ENCODE measurements around the gene RAB11FIP4. TPM values are rescaled to one million over a fixed set of nuclear protein-coding genes. Genes with fewer than 3 reads are reported as not detected.

RAB11FIP4 gene
- total and polyA plus RNA-seq, 2 of the 13 experiments (the other 11 are each of a cell fraction or from before 2014, with no cell fraction given), result 28.0 to 89.3 TPM

DNA sequence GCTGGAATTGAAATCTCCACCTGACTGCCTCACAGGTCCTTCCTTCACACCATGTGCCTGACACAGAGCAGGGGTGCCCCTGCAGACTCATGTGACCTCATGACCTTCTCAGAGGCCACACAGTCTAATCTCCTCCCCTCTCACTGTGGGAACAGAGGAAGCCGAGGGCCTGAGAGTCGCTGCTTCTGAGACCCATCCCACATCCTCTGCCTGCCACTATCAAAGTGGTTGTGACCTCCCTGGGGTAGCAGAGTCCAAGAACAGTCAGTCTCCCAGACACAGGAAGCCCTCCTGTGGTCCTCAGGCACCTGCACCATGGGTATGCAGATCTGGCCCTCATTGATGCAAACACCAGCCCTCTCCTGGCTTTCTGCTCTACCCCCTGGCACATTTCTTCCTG is 78.5 kb downstream of the RAB11FIP4 start (continued):
- no peak for TF ChIP-seq ZNF343 (CRISPR knock-in tag; IDR thresholded peaks at IDR 0.05)
- TF ChIP-seq HDAC2 (CRISPR knock-in tag; IDR thresholded peaks at IDR 0.05), result peak; percentile 46; the same call in 1 of the 2 replicates
- no peak for TF ChIP-seq GTF2F1 (IDR thresholded peaks at IDR 0.05; ENCODE audit: low read length)
- TF ChIP-seq ATF6 (CRISPR knock-in tag; conservative IDR thresholded peaks at IDR 0.05), result no peak
- TF ChIP-seq TCF7L2 (IDR thresholded peaks at IDR 0.05; ENCODE audit: low read depth, low read length), result no peak
- peak; percentile 54; the same call in 1 of the 2 replicates for TF ChIP-seq HOXA3 (CRISPR knock-in tag; IDR thresholded peaks at IDR 0.05)
- TF ChIP-seq ZNF761 (CRISPR knock-in tag; conservative IDR thresholded peaks at IDR 0.05), result no peak
- no peak for TF ChIP-seq FOXC1 (CRISPR knock-in tag; IDR thresholded peaks at IDR 0.05; ENCODE audit: borderline replicate concordance)
- no peak for TF ChIP-seq ZNF558 (CRISPR knock-in tag; IDR thresholded peaks at IDR 0.05; ENCODE audit: borderline replicate concordance)
- no peak for TF ChIP-seq NFKB2 (CRISPR knock-in tag; IDR thresholded peaks at IDR 0.05; ENCODE audit: borderline replicate concordance)
- TF ChIP-seq EHMT2 (IDR thresholded peaks at IDR 0.05; ENCODE audit: borderline replicate concordance, low read depth, low read length), result no peak
- no peak for TF ChIP-seq ZFP36L1 (CRISPR knock-in tag; IDR thresholded peaks at IDR 0.05)
- TF ChIP-seq ZNF256 (CRISPR knock-in tag; conservative IDR thresholded peaks at IDR 0.05), result no peak
- TF ChIP-seq RBFOX2 (IDR thresholded peaks at IDR 0.05; ENCODE audit: low read depth, low read length), result no peak
- peak; percentile 22; the same call in 1 of the 2 replicates for TF ChIP-seq DPF2 (CRISPR knock-in tag; IDR thresholded peaks at IDR 0.05; ENCODE audit: borderline replicate concordance, low read depth)
- TF ChIP-seq TRIM24 (CRISPR knock-in tag; IDR thresholded peaks at IDR 0.05), result no peak
- no peak for TF ChIP-seq TAF15 (IDR thresholded peaks at IDR 0.05; ENCODE audit: low read depth, low read length, poor library complexity, severe bottlenecking)
- TF ChIP-seq ARHGAP35 (CRISPR knock-in tag; IDR thresholded peaks at IDR 0.05; ENCODE audit: borderline replicate concordance), result no peak
- peak; percentile 50; the same call in 1 of the 2 replicates for TF ChIP-seq HDAC1 (CRISPR knock-in tag; IDR thresholded peaks at IDR 0.05)
- no peak for TF ChIP-seq ZNF572 (CRISPR knock-in tag; IDR thresholded peaks at IDR 0.05)
- TF ChIP-seq CREM (IDR thresholded peaks at IDR 0.05), result 0 out of 2 replicates have a peak, but pooled peaks have one; percentile 32
- no peak for TF ChIP-seq CREM (CRISPR knock-in tag; IDR thresholded peaks at IDR 0.05)
- 0 out of 2 replicates have a peak, but pooled peaks have one; percentile 27 for TF ChIP-seq EED (CRISPR knock-in tag; IDR thresholded peaks at IDR 0.05)
- TF ChIP-seq GLMP (CRISPR knock-in tag; IDR thresholded peaks at IDR 0.05; ENCODE audit: borderline replicate concordance), result no peak
- TF ChIP-seq ZNF382 (CRISPR knock-in tag; IDR thresholded peaks at IDR 0.05; ENCODE audit: borderline replicate concordance), result no peak
- TF ChIP-seq ZNF160 (CRISPR knock-in tag; IDR thresholded peaks at IDR 0.05), result no peak
- no peak for TF ChIP-seq ZNF281 (CRISPR knock-in tag; IDR thresholded peaks at IDR 0.05; ENCODE audit: borderline replicate concordance)
- TF ChIP-seq ZMYM4 (CRISPR knock-in tag; IDR thresholded peaks at IDR 0.05), result 0 out of 2 replicates have a peak, but pooled peaks have one; percentile 28

All from HepG2 (cell line).